GM21390 (cell line): ENCODE data around the gene TSTD2.
"Not testable (repeated sequence)": the region's sequence is repeated elsewhere in the genome, so short reads cannot be mapped to it uniquely, and the experiment has no call there.

Experiments
- ATAC-seq: cut with Tn5 transposase; IDR thresholded peaks from one replicate; pipeline ENCODE4 v1.9.1; 2021; ENCODE audit not compliant: unreplicated experiment

The TSTD2 gene

DNA sequence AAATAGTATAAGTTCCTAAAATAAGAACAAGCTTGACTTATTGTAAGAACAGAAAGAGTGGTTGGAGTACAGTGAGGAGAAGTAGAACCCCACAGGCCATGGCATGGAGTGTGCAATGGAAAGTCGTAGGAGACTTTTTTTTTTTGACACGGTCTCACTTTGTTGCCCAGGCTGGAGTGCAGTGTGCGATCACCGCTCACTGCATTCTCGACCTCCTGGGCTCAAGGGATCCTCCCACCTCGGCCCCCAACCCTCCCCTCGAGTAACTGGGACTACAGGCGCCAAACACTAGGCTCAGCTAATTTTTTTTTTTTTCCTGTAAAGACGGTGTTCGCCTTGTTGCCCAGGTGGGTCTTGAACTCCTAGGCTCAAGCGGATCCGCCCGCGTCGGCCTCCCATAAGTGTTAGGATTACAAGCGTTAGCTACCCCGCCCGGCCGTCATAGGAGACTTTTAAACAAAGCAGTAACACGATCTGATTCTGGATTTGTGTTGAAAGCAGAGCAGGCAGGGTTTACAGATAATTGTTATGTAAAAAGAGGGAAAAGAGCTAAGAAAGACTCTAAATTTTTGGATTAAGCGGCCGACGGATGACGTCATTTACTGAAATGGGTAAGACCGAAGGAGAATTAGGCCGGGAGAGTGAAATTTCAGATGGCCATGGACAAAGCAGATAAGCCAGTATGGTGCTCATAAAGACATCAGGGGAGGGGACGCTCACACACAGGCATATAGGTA is 752 bp downstream of the TSTD2 start:
- ATAC-seq, result peak; percentile 7

GRCh38 chr9:97630591-97630990 is 2.6 kb downstream of the TSTD2 start:
- no peak for ATAC-seq

- ATAC-seq, result no peak
These were observed 4.0 kb downstream of the TSTD2 start for GRCh38 chr9:97629156-97629555.

GRCh38 chr9:97628668-97629067 is 4.5 kb downstream of the TSTD2 start:
- ATAC-seq, result no peak

- no peak for ATAC-seq
These were observed 5.5 kb downstream of the TSTD2 start for GRCh38 chr9:97627624-97628023.

- no peak for ATAC-seq
These were observed 7.5 kb downstream of the TSTD2 start for GRCh38 chr9:97625620-97626019.

DNA sequence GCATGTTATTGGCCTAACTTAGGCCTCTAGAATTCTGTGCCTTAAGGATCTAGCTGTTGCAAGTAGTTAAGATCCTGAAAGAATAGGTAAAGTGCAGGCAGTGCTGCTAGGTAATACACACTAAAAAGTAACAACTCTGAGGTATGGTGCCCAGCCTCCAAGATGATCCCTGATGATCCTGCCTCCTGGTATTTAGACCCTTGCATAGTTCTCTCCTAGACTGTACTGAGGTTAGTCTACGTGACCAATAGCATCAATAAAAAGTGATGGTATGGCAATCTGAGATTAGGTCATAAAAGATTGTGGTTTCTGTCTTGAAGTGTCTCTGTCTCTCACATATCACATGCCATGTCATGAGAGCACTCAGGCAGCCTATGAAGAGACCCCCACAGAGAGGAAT is 9.2 kb downstream of the TSTD2 start:
- ATAC-seq, result no peak

DNA sequence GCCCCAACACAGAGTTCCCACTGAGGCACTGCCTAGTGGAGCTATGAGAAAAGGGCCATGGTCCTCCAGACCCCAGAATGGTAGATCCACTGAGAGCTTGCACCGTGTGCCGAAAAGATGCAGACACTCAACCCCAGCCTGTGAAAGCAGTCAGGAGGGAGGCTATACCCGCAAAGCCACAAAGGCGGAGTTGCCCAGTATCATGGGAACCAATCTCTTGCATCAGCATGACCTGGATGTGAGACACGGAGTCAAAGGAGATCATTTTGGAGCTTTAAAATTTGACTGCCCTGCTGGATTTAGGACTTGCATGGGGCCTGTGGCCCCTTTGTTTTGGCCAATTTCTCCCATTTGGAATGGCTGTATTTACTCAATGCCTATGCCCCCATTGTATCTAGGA is 10.7 kb downstream of the TSTD2 start:
- ATAC-seq, result not testable (repeated sequence)

DNA sequence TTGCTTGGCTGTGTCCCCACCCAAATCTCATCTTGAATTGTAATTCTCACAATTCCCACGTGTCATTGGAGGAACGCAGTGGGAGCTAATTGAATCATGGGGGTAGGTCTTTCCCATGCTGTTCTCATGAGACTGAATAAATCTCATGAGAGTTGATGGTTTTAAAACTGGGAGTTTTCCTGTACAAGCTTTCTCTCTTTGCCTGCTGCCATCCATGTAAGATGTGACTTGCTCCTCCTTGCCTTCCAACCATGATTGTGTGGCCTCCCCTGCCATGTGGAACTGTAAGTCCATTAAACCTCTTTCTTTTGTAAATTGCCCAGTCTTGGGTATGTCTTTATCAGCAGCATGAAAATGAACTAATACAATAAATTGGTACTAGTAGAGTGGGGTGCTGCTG is 13.1 kb downstream of the TSTD2 start:
- not testable (repeated sequence) for ATAC-seq

GRCh38 chr9:97617939-97618416 is 15.2 kb downstream of the TSTD2 start:
- ATAC-seq, result peak; percentile 69

DNA sequence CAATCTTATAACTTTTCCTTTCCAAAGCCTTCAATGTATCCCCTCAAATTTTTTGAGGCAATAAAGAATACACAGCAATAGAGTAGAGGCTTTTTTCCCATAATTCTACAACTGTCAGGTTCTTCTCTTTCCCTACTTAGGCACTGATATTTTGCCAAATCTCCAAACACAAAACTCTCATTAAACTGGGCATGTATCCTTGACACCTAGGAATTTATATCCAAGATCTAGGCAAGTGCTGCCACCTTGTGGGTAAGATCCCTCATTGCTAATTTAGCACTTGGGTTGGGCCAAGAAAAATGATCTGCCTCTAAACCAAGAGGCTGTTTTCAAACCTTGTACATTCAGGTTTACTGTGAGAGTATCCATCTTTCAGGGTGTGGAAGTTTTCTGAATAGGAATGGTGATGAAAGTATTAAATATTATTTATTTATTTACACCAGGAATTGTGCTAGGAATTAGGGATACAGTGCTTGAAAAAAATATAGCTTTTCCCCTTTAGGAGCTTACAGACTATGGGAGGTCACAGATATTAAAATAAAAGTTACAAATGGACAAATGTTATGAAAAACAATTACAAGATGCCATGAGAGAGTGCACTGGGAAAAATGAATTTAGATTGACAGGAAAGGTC is 17.6 kb downstream of the TSTD2 start:
- no peak for ATAC-seq

- ATAC-seq, result no peak
These were observed 28.1 kb downstream of the TSTD2 start for GRCh38 chr9:97604901-97605645.

- no peak for ATAC-seq
These were observed 30.7 kb downstream of the TSTD2 start for GRCh38 chr9:97602430-97602829.

DNA sequence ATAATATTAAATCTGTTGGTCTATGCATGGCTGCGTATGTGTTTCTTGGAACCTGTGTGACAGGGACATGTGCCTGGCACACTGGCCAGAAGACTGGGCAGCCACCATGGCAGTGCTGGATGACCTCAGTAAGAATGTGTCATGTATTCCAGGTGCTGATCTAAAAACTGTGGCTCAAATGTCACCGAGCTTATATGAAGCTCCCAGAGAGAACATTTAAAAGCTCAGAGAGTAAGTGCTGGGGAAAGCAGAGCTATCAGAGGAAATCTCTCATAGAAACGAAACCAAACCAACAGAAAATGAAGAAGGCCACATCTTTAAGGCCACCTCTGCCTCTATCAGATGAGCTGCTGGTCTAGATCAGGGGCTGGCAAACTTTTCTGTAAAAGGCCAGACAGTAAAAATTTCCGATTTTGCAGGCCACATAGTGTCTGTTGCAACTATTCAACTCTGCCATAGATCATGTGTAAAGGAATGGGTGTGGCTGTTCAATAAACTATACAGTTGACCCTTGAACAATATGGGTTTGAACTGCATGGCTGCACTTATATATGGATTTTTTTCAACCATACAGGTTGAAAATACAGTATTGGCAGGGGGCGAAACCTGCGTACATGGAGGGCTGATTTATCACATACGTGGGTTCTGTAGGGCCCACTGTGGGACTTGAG is 31.8 kb downstream of the TSTD2 start:
- no peak for ATAC-seq

DNA sequence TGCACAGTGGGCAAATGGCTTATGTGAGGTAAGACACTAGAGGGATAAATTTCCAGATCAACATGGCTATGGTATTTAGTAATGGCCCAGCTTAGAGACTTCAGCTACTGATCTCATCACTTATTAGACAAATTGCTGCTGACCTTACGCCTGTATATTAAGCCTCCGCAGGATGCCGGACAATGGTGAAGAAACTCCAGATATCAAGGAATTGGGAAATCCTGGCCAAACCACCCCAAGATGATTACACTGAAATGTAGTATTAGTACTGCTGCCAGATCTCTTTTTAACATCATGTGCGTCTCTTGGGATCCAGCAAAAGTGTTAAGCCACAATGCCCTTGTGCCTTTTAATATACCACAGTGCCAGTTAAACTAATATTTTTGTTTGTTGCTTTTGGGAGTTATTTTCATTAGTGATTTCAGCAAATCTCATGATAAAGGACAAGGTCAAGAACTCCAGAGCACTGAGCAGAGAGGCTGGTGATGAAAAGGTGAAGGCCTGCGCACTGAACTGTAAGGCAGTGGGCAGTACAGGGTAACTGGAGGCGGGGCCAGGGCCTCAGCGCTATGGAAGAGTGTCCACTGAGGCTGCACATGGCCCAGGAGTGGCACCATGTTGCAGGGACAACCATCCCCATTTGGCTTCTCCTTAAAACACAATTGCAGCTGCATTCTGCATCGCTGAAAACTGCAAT is 32.5 kb downstream of the TSTD2 start:
- ATAC-seq, result no peak

DNA sequence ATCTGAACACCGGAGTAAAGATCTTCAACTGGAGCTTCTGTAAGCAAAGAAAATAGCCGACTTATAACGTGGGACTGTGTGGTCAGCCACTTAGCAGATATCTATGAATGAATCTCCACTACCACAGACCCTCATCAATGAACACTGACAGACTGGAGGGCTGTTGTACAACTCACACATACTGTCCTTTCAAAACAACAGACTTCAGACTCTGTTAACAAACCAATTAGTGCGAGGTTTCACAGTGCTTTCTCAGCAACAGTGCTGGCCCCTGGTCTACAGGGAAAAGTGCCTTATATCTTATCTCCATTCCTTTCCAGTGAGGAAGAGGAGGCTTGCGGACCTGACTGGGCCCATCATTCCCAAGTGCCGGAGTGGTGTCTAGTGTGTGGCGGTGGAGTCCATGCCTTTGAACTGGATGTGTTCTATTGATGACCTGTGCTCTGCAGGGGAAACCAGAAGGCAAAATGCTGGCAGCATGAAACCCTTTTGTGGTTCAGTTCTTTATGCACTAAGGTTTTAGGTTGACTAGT is 33.8 kb downstream of the TSTD2 start:
- no peak for ATAC-seq

DNA sequence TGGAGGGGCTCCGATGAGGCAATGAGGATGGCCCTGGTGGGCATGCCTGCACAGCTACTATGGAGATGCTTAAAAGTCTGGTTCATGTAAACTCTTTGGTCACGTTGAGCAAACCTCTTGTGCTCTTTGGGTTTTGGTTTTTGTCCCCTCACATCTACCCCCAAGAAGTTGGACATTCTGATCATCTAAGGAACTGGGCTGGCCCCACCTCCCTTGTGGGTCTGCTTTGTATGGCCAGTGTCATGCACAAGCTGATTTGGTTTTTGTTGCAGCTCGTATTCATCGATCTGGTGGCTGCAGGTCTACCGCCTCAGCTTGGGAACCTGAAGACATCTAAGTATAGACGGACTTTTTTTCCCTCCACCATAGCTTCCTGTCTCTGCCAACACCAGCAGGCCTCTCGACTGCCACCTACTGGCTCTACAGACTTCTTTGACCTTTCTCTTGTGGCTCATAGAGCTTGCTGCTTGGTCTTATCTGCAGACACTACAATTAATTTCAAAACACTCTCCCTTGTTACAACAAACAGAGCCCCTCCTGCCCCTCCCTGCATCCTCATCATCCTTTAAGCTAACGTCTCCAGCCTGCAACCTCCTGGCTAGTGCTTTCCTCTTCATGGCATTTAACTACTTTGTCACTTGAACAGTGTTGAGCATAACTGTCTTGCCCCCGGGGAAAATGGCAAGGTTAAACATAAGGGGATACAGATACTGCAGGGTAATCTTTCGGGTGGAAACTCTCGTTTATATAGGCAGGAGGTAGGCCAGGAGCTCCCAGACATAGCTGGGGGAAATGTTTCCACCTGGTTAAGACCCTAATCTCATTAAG is 34.5 kb downstream of the TSTD2 start:
- ATAC-seq, result peak; percentile 93

DNA sequence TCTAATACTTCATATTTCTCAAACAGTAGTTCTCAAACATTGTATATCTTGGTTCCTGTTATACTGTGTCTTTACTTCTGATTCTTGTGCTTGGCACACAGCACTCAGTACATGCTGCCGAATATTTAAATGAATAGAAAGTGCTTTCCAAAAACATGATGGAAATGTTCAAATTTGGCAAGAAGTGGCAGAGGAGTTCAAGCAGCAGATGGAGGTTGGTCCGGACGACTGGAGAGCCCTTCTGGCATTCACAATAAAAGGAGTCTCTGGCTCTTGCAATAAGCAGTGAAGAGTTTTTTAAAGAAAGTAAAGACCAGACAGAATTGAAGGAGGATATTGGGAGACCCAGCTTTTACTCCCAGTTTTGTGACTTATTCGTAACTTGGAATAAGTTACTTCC is 36.3 kb downstream of the TSTD2 start:
- no peak for ATAC-seq

DNA sequence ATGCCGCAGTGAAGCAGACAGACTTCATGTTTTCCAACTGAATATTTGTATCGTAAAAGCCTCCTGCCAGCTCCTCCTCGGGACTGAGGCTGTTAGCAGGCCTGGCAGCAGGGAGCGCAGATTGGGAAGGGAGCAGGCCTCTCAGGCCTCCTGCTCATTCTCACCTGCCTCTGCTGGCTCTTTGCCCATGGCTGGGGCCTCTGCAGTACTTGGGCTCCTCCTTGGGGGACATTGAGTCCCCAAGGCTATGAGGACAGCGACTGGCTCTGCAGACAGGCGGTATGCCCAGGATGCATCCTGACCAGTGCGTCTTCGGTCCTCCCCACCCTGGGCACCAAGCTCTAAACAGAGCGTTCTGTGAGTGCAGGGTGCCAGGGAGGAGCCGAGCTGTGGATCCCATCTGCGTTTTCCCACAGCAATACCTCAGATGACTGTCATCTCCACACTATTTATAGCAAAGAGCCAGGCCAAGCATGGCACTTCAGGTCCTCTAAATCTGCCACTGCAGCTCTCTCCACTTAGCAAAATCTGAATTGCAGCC is 38.7 kb downstream of the TSTD2 start:
- ATAC-seq, result no peak
